Suprapubic skin (tissue), 4 donors: ENCODE results near the gene TMA7B. TPM values are rescaled to one million over a fixed set of nuclear protein-coding genes. Genes with fewer than 3 reads are reported as not detected.

Experiments
- DNase-seq, 2 donors: peaks; one replicate each; pipeline ENCODE4 v3.0.0-alpha.2; 2019; ENCODE audit warnings: low spot score in 2 of 2
- H3K27ac ChIP-seq: fragments of 200-600 bp; sonication (generic); one replicate; pipeline ENCODE4 v1.5.1; 2019
- H3K27me3 ChIP-seq: fragments of 200-600 bp; sonication (generic); one replicate; pipeline ENCODE4 v1.5.1; 2019
- H3K36me3 ChIP-seq: fragments of 200-600 bp; sonication (generic); one replicate; pipeline ENCODE4 v1.5.1; 2019
- H3K4me1 ChIP-seq: fragments of 200-600 bp; sonication (generic); one replicate; pipeline ENCODE4 v1.5.1; 2019
- H3K4me3 ChIP-seq: fragments of 200-600 bp; sonication (generic); one replicate; pipeline ENCODE4 v1.5.1; 2019; ENCODE audit warnings: mild to moderate bottlenecking
- H3K9me3 ChIP-seq: fragments of 200-600 bp; sonication (generic); one replicate; pipeline ENCODE4 v1.5.1; 2019
- EP300 ChIP-seq: sonication (generic); formaldehyde crosslinking; IDR thresholded peaks from one replicate; pipeline ENCODE4 v1.6.1; 2017; ENCODE audit warnings: antibody characterized with exemption
- POLR2A ChIP-seq, 2 donors: fragments of 450-650 bp; IDR thresholded peaks; one replicate each; pipeline ENCODE4 v1.6.1; 2017; ENCODE audit warnings: antibody characterized with exemption in 2 of 2, mild to moderate bottlenecking in 2 of 2, moderate library complexity in 2 of 2
- POLR2AphosphoS5 ChIP-seq, 3 donors: sonication (generic); formaldehyde crosslinking; IDR thresholded peaks; one replicate each; pipeline ENCODE4 v1.6.1; 2017; ENCODE audit warnings: antibody characterized with exemption in 3 of 3
- WGBS: methylation state at CpG from one replicate; pipeline ENCODE4 v1.1.5; 2018; 5-methylcytosine and 5-hydroxymethylcytosine counted together
- total RNA-seq, 4 donors: library from RNA; depleted of rRNA; stranded (reverse); fragments of >200 nt; gene quantifications; one replicate each; pipeline ENCODE4 v1.1.0, GENCODE V29; 2016
- TF ChIP-seq, protein P1 (sequence below), 2 donors: fragments of 200-600 bp in 1 of 2; fragments of 450-650 bp in 1 of 2; sonication (generic) in 1 of 2; IDR thresholded peaks; one replicate each; pipeline ENCODE4 v1.5.1; 2016 to 2019; ENCODE audit warnings: antibody characterized with exemption in 2 of 2, mild to moderate bottlenecking in 1 of 2, moderate library complexity in 1 of 2

The TMA7B gene
- total RNA-seq, 4 donors from 2014 or later: 0.76 to 1.4 TPM; not detected in 2

DNA sequence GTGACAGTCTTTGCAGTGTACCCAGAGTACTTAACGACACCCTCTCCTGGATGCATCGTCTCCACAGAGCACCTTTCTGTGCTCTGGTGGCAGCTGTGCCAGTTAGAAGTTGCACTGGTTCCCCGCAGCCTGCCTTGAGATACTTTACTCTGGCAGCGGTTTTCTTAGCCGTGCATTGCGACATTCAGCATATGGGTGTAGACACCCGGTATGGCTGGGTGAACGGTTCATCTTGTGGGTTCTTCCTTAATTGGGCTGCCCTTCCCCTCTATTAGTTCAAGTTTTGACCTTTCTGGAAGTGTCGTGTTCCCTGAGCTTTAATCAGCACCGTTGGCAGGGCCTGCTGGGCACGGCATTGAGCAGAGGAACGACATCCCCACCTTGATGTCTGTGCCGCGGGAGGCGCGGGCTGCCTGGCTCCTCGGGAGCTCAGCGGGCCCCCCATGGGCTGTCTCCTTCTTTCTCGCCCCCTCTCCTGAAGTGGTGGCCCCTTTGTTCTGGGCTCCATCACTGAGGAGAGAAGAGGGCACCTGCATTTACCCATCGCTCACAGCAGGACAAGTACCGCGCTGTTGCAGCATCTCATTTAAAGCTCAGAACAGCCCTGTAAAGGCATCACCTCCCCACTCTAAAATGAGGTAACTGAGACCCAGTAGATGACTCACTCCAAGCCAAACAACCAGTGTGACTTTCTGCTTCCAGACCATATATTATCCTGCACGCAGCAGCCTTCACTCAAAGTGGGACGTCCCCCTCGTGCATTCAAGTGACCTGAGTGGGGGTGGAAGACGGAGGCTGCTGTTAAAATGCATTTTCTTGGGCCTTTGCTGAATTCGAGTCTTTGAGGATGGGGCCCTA lies 47.9 kb downstream of the TMA7B start:
- Histone ChIP-seq H3K4me1 (peaks cover 74% of the 10 kb centered on the region), H3K9me3 (no peaks in the 10 kb centered on the region), H3K36me3 (no peaks in the 10 kb centered on the region), H3K27me3 (peaks cover 16% of the 10 kb centered on the region), H3K27ac (no peak overlapping the region), H3K4me3 (no peak overlapping the region)
- WGBS: 58% methylated on average over 24 of the region's 27 CpGs
- no peak for TF ChIP-seq POLR2A (IDR thresholded peaks at IDR 0.05)
- no peak for TF ChIP-seq EP300
- TF ChIP-seq, protein P1, sequence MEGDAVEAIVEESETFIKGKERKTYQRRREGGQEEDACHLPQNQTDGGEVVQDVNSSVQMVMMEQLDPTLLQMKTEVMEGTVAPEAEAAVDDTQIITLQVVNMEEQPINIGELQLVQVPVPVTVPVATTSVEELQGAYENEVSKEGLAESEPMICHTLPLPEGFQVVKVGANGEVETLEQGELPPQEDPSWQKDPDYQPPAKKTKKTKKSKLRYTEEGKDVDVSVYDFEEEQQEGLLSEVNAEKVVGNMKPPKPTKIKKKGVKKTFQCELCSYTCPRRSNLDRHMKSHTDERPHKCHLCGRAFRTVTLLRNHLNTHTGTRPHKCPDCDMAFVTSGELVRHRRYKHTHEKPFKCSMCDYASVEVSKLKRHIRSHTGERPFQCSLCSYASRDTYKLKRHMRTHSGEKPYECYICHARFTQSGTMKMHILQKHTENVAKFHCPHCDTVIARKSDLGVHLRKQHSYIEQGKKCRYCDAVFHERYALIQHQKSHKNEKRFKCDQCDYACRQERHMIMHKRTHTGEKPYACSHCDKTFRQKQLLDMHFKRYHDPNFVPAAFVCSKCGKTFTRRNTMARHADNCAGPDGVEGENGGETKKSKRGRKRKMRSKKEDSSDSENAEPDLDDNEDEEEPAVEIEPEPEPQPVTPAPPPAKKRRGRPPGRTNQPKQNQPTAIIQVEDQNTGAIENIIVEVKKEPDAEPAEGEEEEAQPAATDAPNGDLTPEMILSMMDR (IDR thresholded peaks at IDR 0.05): no peak
- TF ChIP-seq POLR2AphosphoS5 (IDR thresholded peaks at IDR 0.05): no peak
- DNase-seq: no peak

DNA sequence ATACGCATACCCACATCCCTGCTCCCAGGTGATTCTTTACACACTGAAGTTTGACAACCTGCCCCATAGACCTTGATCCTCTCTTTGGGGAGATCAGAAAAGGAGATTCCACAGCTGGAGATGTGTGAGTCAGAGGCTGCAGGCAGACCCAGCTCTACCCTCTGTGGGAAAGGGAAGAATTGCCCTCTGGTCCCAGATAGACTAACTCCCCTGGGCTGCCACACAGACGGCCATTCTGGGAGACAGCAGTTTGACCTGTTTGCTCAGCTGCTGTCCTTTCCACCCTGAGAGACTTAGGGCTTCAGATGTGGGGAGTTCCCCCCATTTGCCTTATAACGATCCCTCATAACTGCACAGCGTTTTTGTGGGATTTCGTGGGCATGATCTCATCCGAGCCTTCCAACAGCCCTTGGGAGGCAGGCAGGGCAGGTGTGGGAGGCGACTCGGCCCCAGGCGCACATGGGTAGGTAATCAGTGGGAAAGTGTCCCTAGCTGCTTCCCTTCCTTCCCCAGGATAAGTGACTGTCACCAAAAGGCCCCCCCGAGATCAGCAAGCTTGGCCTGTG lies 48.6 kb downstream of the TMA7B start:
- Histone ChIP-seq H3K4me3 (no peak overlapping the region), H3K27ac (no peak overlapping the region), H3K36me3 (no peaks in the 10 kb centered on the region), H3K4me1 (peaks cover 67% of the 10 kb centered on the region), H3K27me3 (peaks cover 16% of the 10 kb centered on the region), H3K9me3 (no peaks in the 10 kb centered on the region)
- TF ChIP-seq, protein P1 (IDR thresholded peaks at IDR 0.05): no peak
- no peak for TF ChIP-seq POLR2A (IDR thresholded peaks at IDR 0.05)
- no peak for TF ChIP-seq POLR2AphosphoS5 (IDR thresholded peaks at IDR 0.05)
- no peak for TF ChIP-seq EP300
- no peak for DNase-seq
- WGBS: 44% methylated on average over 6 of the region's 10 CpGs

DNA sequence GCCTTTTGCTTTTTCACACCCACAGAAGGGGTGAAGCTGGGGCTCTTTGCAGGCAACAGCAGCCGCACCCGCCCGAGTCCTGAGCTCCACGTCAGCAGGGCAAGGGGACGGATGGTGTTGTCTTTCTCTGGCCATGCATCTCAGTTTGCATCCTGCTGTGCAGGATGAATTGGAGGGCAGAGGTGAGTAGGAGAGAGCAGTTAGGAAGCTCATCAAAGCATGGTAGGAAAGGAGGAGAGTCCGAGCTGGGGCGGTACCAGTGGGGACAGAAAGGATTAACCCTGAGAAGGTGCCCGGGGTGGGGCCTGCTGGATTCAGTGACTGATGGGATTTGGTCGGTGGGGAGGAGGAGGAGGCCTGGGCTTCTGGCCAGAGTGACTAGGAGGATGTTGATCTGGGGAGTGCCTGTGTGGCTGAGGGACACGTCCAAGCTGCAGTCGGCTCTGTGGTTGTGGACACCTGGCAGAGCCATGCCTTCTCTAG lies 49.1 kb downstream of the TMA7B start:
- peaks cover 63% of the 10 kb centered on the region for H3K4me1 ChIP-seq
- WGBS: 5% methylated on average over 11 of the region's 11 CpGs
- no peaks in the 10 kb centered on the region for H3K36me3 ChIP-seq
- no peak overlapping the region for H3K27ac ChIP-seq
- TF ChIP-seq EP300: no peak
- TF ChIP-seq POLR2AphosphoS5 (IDR thresholded peaks at IDR 0.05): no peak
- TF ChIP-seq, protein P1 (IDR thresholded peaks at IDR 0.05): no peak
- no peak for TF ChIP-seq POLR2A (IDR thresholded peaks at IDR 0.05)
- no peak for DNase-seq
- no peak overlapping the region for H3K4me3 ChIP-seq
- H3K27me3 ChIP-seq: peaks cover 16% of the 10 kb centered on the region
- no peaks in the 10 kb centered on the region for H3K9me3 ChIP-seq

DNA sequence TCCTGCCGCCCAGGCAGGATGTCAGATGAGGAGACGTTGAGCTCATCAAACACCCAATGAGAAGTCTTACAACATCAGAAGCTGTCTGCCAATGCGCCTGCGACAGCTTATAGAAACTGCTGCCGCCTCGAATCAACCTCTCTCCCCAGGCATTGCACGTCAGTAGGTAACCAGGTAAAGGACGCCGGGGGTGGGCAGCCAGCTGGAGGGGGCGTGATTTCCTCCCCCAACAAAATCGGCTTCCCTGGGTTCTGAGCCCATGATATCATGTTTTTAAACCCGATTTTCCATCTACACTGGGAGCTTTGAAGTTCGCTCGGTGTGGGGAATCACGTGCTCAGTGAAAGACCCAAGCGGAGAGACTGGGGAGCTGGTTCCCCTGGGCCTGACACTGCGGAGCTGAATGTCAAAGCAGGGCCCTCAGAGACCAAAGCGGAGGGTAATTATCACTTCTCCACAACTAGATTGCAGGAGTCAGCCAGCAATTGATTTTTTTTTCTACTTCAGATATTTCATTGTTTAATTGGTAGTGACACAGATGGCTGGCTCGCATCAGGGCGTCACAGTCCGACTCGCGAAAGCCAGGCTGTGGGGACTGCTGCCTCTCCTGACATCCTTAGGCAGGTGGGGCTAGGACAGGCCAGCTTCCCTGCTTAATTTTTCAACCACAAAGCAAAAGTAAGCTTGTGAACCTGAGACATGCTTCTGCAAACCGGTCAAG lies 49.9 kb downstream of the TMA7B start:
- WGBS: 46% methylated on average over 24 of the region's 24 CpGs
- Histone ChIP-seq H3K9me3 (no peaks in the 10 kb centered on the region), H3K4me3 (no peak overlapping the region), H3K27me3 (peaks cover 16% of the 10 kb centered on the region), H3K4me1 (peaks cover 63% of the 10 kb centered on the region), H3K27ac (no peak overlapping the region), H3K36me3 (no peaks in the 10 kb centered on the region)
- TF ChIP-seq, protein P1 (IDR thresholded peaks at IDR 0.05): no peak
- TF ChIP-seq EP300 (no peak), POLR2A (IDR thresholded peaks at IDR 0.05) (no peak), POLR2AphosphoS5 (IDR thresholded peaks at IDR 0.05) (no peak)
- DNase-seq: no peak

DNA sequence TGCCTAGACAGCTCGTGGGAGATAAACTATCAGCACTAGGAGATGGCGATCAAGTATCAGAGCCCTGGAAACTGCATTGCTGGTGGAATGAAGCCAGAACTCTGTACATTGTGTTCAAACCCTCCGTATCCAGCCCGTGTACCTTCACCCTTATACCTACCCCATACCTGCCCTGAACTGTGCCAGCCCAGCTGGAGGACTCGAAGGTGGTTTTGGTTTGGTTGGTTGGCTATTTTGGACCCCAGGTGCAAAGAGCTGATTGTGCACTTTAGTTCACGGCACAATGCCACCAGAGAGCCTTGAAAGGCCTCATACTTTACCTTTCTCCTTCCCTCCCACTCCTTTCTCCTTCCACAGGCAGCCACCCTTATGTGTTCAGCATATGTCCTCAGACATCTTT lies 50.5 kb downstream of the TMA7B start:
- H3K27ac ChIP-seq: no peak overlapping the region
- no peaks in the 10 kb centered on the region for H3K36me3 ChIP-seq
- no peaks in the 10 kb centered on the region for H3K9me3 ChIP-seq
- 74% methylated on average over 6 of the region's 6 CpGs for WGBS
- H3K4me3 ChIP-seq: no peak overlapping the region
- H3K27me3 ChIP-seq: peaks cover 13% of the 10 kb centered on the region
- H3K4me1 ChIP-seq: peaks cover 64% of the 10 kb centered on the region
- no peak for DNase-seq
- TF ChIP-seq EP300 (no peak), POLR2AphosphoS5 (IDR thresholded peaks at IDR 0.05) (no peak), POLR2A (IDR thresholded peaks at IDR 0.05) (no peak)
- TF ChIP-seq, protein P1 (IDR thresholded peaks at IDR 0.05): no peak
